Measurements from ENCODE around the gene MAP7D2. TPM values are rescaled to one million over a fixed set of nuclear protein-coding genes. Genes with fewer than 3 reads are reported as not detected.

Gene MAP7D2
- total RNA-seq, 1 experiment from 2014 or later = 0.15 TPM

DNA sequence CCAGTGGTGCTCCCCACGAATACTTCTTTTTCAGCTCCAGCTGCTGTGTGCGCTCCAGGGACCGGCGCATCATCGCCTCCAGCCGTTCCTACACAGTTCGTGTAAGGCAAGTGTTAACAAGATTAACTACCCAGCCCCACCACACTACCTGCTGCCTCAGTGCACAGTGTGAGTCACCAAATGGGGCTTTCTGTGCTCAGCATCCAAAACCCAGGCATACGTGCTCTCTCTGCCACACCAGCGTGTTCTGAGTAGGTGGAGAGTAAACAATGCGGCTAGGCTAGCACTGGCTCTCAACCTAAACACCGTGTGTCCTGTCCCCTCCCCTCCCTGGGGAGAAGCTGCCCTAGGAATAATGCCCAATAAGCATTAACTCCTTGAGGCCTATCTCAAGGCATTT lies 60.0 kb downstream of the MAP7D2 start:
- intact Hi-C loops (cut with micrococcal nuclease) = no loop called here
- no peak overlapping the region for H2AFZ ChIP-seq (ENCODE audit: low read depth, low read length, poor library complexity, severe bottlenecking)

More for the DNA sequence above, 60.0 kb downstream of the MAP7D2 start:
- no peaks in the 10 kb centered on the region for H3K36me3 ChIP-seq (ENCODE audit: control insufficient read depth in 1 of 2, insufficient read depth in 2 of 2, low read length in 2 of 2)
- POLR2A ChIA-PET = no interaction called here
- no peaks in the 10 kb centered on the region for H3K79me2 ChIP-seq (ENCODE audit: insufficient read depth, low read length)
- no peak overlapping the region for H3K9ac ChIP-seq (ENCODE audit: low read length)
- DNase-seq (ENCODE audit: low read depth, low spot score) = no peak
- H3K4me3 ChIP-seq (replicated peaks in 1 of 2; ENCODE audit: low read depth in 1 of 2, low read length in 2 of 2) = no peak overlapping the region
- H3K27me3 ChIP-seq (ENCODE audit: insufficient read depth, low read length) = no peaks in the 10 kb centered on the region
- CTCF ChIA-PET = interaction anchor here (1.5 kb wide), 1 partner anchor 11 kb away, joined by 5 read pairs; no protein-coding TSS in a partner anchor
- no peak for ATAC-seq
- H3K9me2 ChIP-seq (ENCODE audit: insufficient read depth) = no peaks in the 10 kb centered on the region
- TF ChIP-seq POLR2A (IDR thresholded peaks at IDR 0.05; ENCODE audit: borderline replicate concordance, extremely low read depth, insufficient read depth, insufficient read length) (no peak), EGR1 (IDR thresholded peaks at IDR 0.05; ENCODE audit: low read depth) (no peak), ELF1 (IDR thresholded peaks at IDR 0.05; ENCODE audit: borderline replicate concordance, low read depth) (no peak), CEBPB (IDR thresholded peaks at IDR 0.05; ENCODE audit: low read depth) (no peak), ZFX (IDR thresholded peaks at IDR 0.05) (no peak), SIN3A (IDR thresholded peaks at IDR 0.05; ENCODE audit: low read depth) (no peak)
- TF ChIP-seq, protein P1, sequence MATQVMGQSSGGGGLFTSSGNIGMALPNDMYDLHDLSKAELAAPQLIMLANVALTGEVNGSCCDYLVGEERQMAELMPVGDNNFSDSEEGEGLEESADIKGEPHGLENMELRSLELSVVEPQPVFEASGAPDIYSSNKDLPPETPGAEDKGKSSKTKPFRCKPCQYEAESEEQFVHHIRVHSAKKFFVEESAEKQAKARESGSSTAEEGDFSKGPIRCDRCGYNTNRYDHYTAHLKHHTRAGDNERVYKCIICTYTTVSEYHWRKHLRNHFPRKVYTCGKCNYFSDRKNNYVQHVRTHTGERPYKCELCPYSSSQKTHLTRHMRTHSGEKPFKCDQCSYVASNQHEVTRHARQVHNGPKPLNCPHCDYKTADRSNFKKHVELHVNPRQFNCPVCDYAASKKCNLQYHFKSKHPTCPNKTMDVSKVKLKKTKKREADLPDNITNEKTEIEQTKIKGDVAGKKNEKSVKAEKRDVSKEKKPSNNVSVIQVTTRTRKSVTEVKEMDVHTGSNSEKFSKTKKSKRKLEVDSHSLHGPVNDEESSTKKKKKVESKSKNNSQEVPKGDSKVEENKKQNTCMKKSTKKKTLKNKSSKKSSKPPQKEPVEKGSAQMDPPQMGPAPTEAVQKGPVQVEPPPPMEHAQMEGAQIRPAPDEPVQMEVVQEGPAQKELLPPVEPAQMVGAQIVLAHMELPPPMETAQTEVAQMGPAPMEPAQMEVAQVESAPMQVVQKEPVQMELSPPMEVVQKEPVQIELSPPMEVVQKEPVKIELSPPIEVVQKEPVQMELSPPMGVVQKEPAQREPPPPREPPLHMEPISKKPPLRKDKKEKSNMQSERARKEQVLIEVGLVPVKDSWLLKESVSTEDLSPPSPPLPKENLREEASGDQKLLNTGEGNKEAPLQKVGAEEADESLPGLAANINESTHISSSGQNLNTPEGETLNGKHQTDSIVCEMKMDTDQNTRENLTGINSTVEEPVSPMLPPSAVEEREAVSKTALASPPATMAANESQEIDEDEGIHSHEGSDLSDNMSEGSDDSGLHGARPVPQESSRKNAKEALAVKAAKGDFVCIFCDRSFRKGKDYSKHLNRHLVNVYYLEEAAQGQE (IDR thresholded peaks at IDR 0.05; ENCODE audit: low read depth) = no peak
- H3K4me2 ChIP-seq (ENCODE audit: low read length) = no peak overlapping the region
- peaks cover under 1 to 11% of the 10 kb centered on the region in 2 experiments; a peak in 2 of 4 replicates for H3K4me1 ChIP-seq (ENCODE audit: control insufficient read depth in 1 of 2, insufficient read depth in 2 of 2, low read length in 2 of 2)
- no peaks in the 10 kb centered on the region for H3K9me3 ChIP-seq (ENCODE audit: control insufficient read depth in 1 of 2, insufficient read depth in 1 of 2, low read depth in 1 of 2, low read length in 2 of 2)
- RAD21 ChIA-PET (ENCODE audit: low non-redundant PET in 1 of 2, low total read pairs in 2 of 2, uncharacterized antibody in 2 of 2, unreplicated experiment in 2 of 2) = no interaction called here
- BruUV-seq (replicated peaks) = no TSS peak
- H4K20me1 ChIP-seq (ENCODE audit: insufficient read depth) = no peaks in the 10 kb centered on the region
- H3K27ac ChIP-seq (ENCODE audit: low read depth, low read length) = no peak overlapping the region

All from HCT116 (cell line).